Progenitor cell of endocrine pancreas (in vitro differentiated cells): ENCODE results near the gene REXO2. TPM values are rescaled to one million over a fixed set of nuclear protein-coding genes. Genes with fewer than 3 reads are reported as not detected.

Experiments
- DNase-seq: peaks from one replicate; pipeline ENCODE4 v3.0.0; 2021; ENCODE audit warnings: low spot score; ENCODE audit not compliant: unreplicated experiment
- H3K27ac Mint-ChIP-seq: 2 replicates; pipeline ENCODE4 v1.8.0; 2021; ENCODE audit warnings: mild to moderate bottlenecking, moderate library complexity, mixed read lengths
- H3K27me3 Mint-ChIP-seq: 2 replicates; pipeline ENCODE4 v1.8.0; 2021; ENCODE audit warnings: mixed read lengths
- H3K36me3 Mint-ChIP-seq: 2 replicates; pipeline ENCODE4 v1.8.0; 2022; ENCODE audit warnings: mixed read lengths; ENCODE audit not compliant: insufficient read depth
- H3K4me1 Mint-ChIP-seq: 2 replicates; pipeline ENCODE4 v1.8.0; 2021; ENCODE audit warnings: low read depth, mixed read lengths
- H3K4me3 Mint-ChIP-seq: 2 replicates; pipeline ENCODE4 v1.8.0; 2021; ENCODE audit warnings: low read depth, mild to moderate bottlenecking, moderate library complexity, mixed read lengths
- H3K9me3 Mint-ChIP-seq: 2 replicates; pipeline ENCODE4 v1.8.0; 2021; ENCODE audit warnings: low read depth, mixed read lengths
- CTCF ChIP-seq: fragments of 200-600 bp; sonication (generic); IDR thresholded peaks from one replicate; pipeline ENCODE4 v1.5.0; 2021; ENCODE audit warnings: antibody characterized with exemption, mild to moderate bottlenecking; ENCODE audit not compliant: unreplicated experiment
- total RNA-seq: library from RNA; stranded (reverse); gene quantifications from 2 replicates; pipeline ENCODE4 v1.2.1, GENCODE V29; 2021

REXO2 gene
- total RNA-seq, 1 donor from 2014 or later = 51.3 TPM

GRCh38 chr11:114483929-114484328, 44.7 kb downstream of the REXO2 start:
- Mint-ChIP-seq H3K4me3 (no peak overlapping the region), H3K36me3 (no peaks in the 10 kb centered on the region), H3K27me3 (no peaks in the 10 kb centered on the region), H3K9me3 (peaks cover 4% of the 10 kb centered on the region), H3K27ac (peak overlapping the region; percentile 39), H3K4me1 (no peaks in the 10 kb centered on the region)
- no peak for TF ChIP-seq CTCF
- DNase-seq = no peak

GRCh38 chr11:114496915-114497314, 57.6 kb downstream of the REXO2 start:
- H3K9me3 Mint-ChIP-seq = peaks cover 8% of the 10 kb centered on the region
- no peak overlapping the region for H3K4me3 Mint-ChIP-seq
- TF ChIP-seq CTCF = no peak

GRCh38 chr11:114499756-114500155, 60.5 kb downstream of the REXO2 start:
- TF ChIP-seq CTCF = no peak
- no peak overlapping the region for H3K4me3 Mint-ChIP-seq
- no peaks in the 10 kb centered on the region for H3K27me3 Mint-ChIP-seq
- peaks cover under 1% of the 10 kb centered on the region for H3K9me3 Mint-ChIP-seq
- H3K36me3 Mint-ChIP-seq = no peaks in the 10 kb centered on the region
- DNase-seq = no peak
- no peak overlapping the region for H3K27ac Mint-ChIP-seq
- no peaks in the 10 kb centered on the region for H3K4me1 Mint-ChIP-seq

More at GRCh38 chr11:114496915-114497314, 57.6 kb downstream of the REXO2 start:
- Mint-ChIP-seq H3K36me3 (no peaks in the 10 kb centered on the region), H3K27ac (no peak overlapping the region), H3K4me1 (no peaks in the 10 kb centered on the region), H3K27me3 (no peaks in the 10 kb centered on the region)
- DNase-seq = no peak

Other genes with a start within 250 kb of the REXO2 start
- 2.4 and 2.8 TPM in 2 replicates for gene NNMT, start 143.1 kb upstream of the REXO2 start, total RNA-seq
- gene C11orf71, start 39.0 kb upstream of the REXO2 start, total RNA-seq = 6.9 and 8.5 TPM in 2 replicates
- gene RBM7, start 38.8 kb upstream of the REXO2 start, total RNA-seq = 46.8 and 54.5 TPM in 2 replicates
- gene NXPE1, start 120.4 kb downstream of the REXO2 start, total RNA-seq = not detected in 2 replicates
- not detected in 2 replicates for gene NXPE4, start 156.3 kb downstream of the REXO2 start, total RNA-seq
- 0.19 TPM in 1 of 2 replicates, not detected in the other for gene NXPE2, start 239.1 kb downstream of the REXO2 start, total RNA-seq